DND-41 (cell line): Measurements from ENCODE around the gene UVSSA.

Experiments used
- ATAC-seq: fragments of 200-7000 bp; cut with Tn5 transposase; 3 replicates; pipeline ENCODE4 v1.9.1; 2021; ENCODE audit warnings: low read depth; ENCODE audit not compliant: insufficient read depth
- DNase-seq: peaks from one replicate; pipeline ENCODE4 v3.0.0-alpha.2; 2020
- H2AFZ ChIP-seq: 2 replicates; pipeline ENCODE4 v1.6.0; 2012; ENCODE audit warnings: low read depth, low read length
- H3K27ac ChIP-seq: 2 replicates; pipeline ENCODE4 v1.5.1; 2012; ENCODE audit warnings: low read length, inconsistent platforms
- H3K27me3 ChIP-seq: fragments of 200-600 bp; sonication (generic); 2 replicates; pipeline ENCODE4 v1.6.0; 2012; ENCODE audit warnings: low read length, mild to moderate bottlenecking, inconsistent platforms; ENCODE audit not compliant: insufficient read depth, poor library complexity
- H3K36me3 ChIP-seq: 2 replicates; pipeline ENCODE4 v1.5.1; 2012; ENCODE audit warnings: low read length, inconsistent platforms; ENCODE audit not compliant: insufficient read depth
- H3K4me1 ChIP-seq: 2 replicates; pipeline ENCODE4 v1.5.1; 2012; ENCODE audit warnings: mild to moderate bottlenecking, low read length; ENCODE audit not compliant: insufficient read depth
- H3K4me2 ChIP-seq: 2 replicates; pipeline ENCODE4 v1.6.0; 2012; ENCODE audit warnings: mild to moderate bottlenecking, moderate library complexity, low read length, inconsistent platforms; ENCODE audit not compliant: insufficient read depth
- H3K4me3 ChIP-seq, 2 experiments: fragments of 200-600 bp in 1 of 2; shearing (Covaris generic) in 1 of 2; 2 replicates each; pipeline ENCODE4 v1.5.1; 2012 to 2016; ENCODE audit warnings: inconsistent platforms in 2 of 2, low read length in 2 of 2, mild to moderate bottlenecking in 2 of 2, low read depth in 1 of 2, moderate library complexity in 1 of 2
- H3K79me2 ChIP-seq: 2 replicates; pipeline ENCODE4 v1.6.0; 2012; ENCODE audit warnings: low read length, inconsistent platforms; ENCODE audit not compliant: insufficient read depth
- H3K9ac ChIP-seq: 2 replicates; pipeline ENCODE4 v1.6.0; 2012; ENCODE audit warnings: low read depth, mild to moderate bottlenecking, inconsistent platforms, low read length, moderate library complexity
- H3K9me3 ChIP-seq: 2 replicates; pipeline ENCODE4 v1.5.1; 2012; ENCODE audit warnings: low read length, moderate library complexity, mild to moderate bottlenecking, inconsistent platforms; ENCODE audit not compliant: insufficient read depth, severe bottlenecking
- H4K20me1 ChIP-seq: 2 replicates; pipeline ENCODE4 v1.6.0; 2012; ENCODE audit warnings: low read length; ENCODE audit not compliant: insufficient read depth
- EZH2 ChIP-seq: IDR thresholded peaks from 3 replicates; pipeline ENCODE4 v1.6.1; 2012; ENCODE audit warnings: borderline replicate concordance, low read depth, mild to moderate bottlenecking, moderate library complexity, low read length, inconsistent platforms; ENCODE audit not compliant: severe bottlenecking
- TF ChIP-seq, protein P1 (sequence below): IDR thresholded peaks from 2 replicates; pipeline ENCODE4 v1.5.1; 2012; ENCODE audit warnings: borderline replicate concordance, low read length, moderate library complexity, mild to moderate bottlenecking; ENCODE audit not compliant: poor library complexity, severe bottlenecking; ENCODE audit errors: extremely low read depth

The UVSSA gene

GRCh38 chr4:1407657-1408333 is 60.8 kb downstream of the UVSSA start:
- peaks cover 12% of the 10 kb centered on the region; the same call in 1 of the 2 replicates for H4K20me1 ChIP-seq
- ATAC-seq: no peak
- H2AFZ ChIP-seq: no peak overlapping the region
- H3K9me3 ChIP-seq: peaks cover 10% of the 10 kb centered on the region
- H3K4me3 ChIP-seq: no peak overlapping the region
- H3K36me3 ChIP-seq: no peaks in the 10 kb centered on the region
- no peaks in the 10 kb centered on the region for H3K27me3 ChIP-seq
- no peak overlapping the region for H3K4me2 ChIP-seq
- H3K9ac ChIP-seq: no peak overlapping the region
- no peaks in the 10 kb centered on the region for H3K4me1 ChIP-seq
- no peak for DNase-seq
- no peaks in the 10 kb centered on the region for H3K79me2 ChIP-seq
- TF ChIP-seq EZH2: no peak
- TF ChIP-seq, protein P1, sequence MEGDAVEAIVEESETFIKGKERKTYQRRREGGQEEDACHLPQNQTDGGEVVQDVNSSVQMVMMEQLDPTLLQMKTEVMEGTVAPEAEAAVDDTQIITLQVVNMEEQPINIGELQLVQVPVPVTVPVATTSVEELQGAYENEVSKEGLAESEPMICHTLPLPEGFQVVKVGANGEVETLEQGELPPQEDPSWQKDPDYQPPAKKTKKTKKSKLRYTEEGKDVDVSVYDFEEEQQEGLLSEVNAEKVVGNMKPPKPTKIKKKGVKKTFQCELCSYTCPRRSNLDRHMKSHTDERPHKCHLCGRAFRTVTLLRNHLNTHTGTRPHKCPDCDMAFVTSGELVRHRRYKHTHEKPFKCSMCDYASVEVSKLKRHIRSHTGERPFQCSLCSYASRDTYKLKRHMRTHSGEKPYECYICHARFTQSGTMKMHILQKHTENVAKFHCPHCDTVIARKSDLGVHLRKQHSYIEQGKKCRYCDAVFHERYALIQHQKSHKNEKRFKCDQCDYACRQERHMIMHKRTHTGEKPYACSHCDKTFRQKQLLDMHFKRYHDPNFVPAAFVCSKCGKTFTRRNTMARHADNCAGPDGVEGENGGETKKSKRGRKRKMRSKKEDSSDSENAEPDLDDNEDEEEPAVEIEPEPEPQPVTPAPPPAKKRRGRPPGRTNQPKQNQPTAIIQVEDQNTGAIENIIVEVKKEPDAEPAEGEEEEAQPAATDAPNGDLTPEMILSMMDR: no peak
- H3K27ac ChIP-seq: no peak overlapping the region

DNA sequence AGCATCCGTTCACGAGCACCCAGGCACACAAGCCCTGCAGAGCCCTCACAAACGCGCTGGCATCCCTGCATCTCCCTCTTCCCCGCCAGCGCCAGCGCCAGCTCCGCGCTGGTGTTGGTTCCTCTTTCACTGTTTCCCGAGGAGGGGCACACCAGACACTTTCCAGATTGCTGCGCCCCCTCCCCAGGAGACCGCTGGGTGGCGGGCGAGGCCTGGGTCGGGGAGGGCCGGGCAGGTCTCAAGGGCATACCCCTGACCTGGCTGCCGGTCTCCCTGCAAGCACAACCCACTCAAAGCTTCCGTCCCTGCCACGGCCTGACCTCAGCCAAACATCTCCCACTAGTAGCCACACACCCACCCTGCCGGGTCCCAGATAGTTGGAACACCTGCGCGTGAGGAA is 61.4 kb downstream of the UVSSA start:
- Histone ChIP-seq H4K20me1 (peaks cover 12% of the 10 kb centered on the region; the same call in 1 of the 2 replicates), H2AFZ (no peak overlapping the region), H3K4me3 (no peak overlapping the region), H3K79me2 (no peaks in the 10 kb centered on the region), H3K27me3 (no peaks in the 10 kb centered on the region), H3K4me1 (no peaks in the 10 kb centered on the region), H3K9me3 (peaks cover 10% of the 10 kb centered on the region), H3K4me2 (no peak overlapping the region), H3K36me3 (no peaks in the 10 kb centered on the region), H3K27ac (no peak overlapping the region), H3K9ac (no peak overlapping the region)
- TF ChIP-seq EZH2: no peak
- TF ChIP-seq, protein P1: no peak
- DNase-seq (no peak), ATAC-seq (no peak)

GRCh38 chr4:1409079-1409478 is 62.1 kb downstream of the UVSSA start:
- peaks cover 10% of the 10 kb centered on the region for H3K9me3 ChIP-seq
- TF ChIP-seq EZH2: no peak
- TF ChIP-seq, protein P1: no peak
- no peak for ATAC-seq
- no peak overlapping the region for H3K27ac ChIP-seq
- H3K36me3 ChIP-seq: no peaks in the 10 kb centered on the region
- H3K4me1 ChIP-seq: no peaks in the 10 kb centered on the region
- H3K4me3 ChIP-seq: no peak overlapping the region
- no peak overlapping the region for H3K4me2 ChIP-seq
- no peaks in the 10 kb centered on the region for H3K27me3 ChIP-seq
- no peak overlapping the region for H3K9ac ChIP-seq
- H2AFZ ChIP-seq: no peak overlapping the region
- no peaks in the 10 kb centered on the region for H3K79me2 ChIP-seq
- DNase-seq: no peak
- H4K20me1 ChIP-seq: peaks cover 12% of the 10 kb centered on the region; the same call in 1 of the 2 replicates
